Upper lobe of left lung (tissue), 6 donors: ENCODE data around the gene LHFPL2. TPM values are rescaled to one million over a fixed set of nuclear protein-coding genes. Genes with fewer than 3 reads are reported as not detected.

Source experiments
- ATAC-seq, 2 donors: fragments of 200-7000 bp; cut with Tn5 transposase; one replicate each; pipeline ENCODE4 v1.9.1; 2022; ENCODE audit warnings: mild to moderate bottlenecking in 2 of 2, moderate library complexity in 2 of 2; ENCODE audit not compliant: low FRiP score in 2 of 2
- DNase-seq, 2 donors: peaks; one replicate each; pipeline ENCODE4 v3.0.0-alpha.2; 2019 to 2020
- H3K27ac ChIP-seq, 4 donors: fragments of 200-600 bp; sonication (generic); one replicate each; pipeline ENCODE4 v1.5.1; 2016 to 2019
- H3K27me3 ChIP-seq, 4 donors: fragments of 200-600 bp; sonication (generic); one replicate each; pipeline ENCODE4 v1.5.1; 2017 to 2019
- H3K36me3 ChIP-seq, 4 donors: fragments of 200-600 bp; sonication (generic); one replicate each; pipeline ENCODE4 v1.5.1; 2016 to 2019
- H3K4me1 ChIP-seq, 4 donors: fragments of 200-600 bp; sonication (generic); one replicate each; pipeline ENCODE4 v1.5.1; 2018 to 2019
- H3K4me3 ChIP-seq, 4 donors: fragments of 200-600 bp; sonication (generic); one replicate each; pipeline ENCODE4 v1.5.1; 2017 to 2019; ENCODE audit warnings: mild to moderate bottlenecking in 2 of 4, moderate library complexity in 1 of 4
- H3K9me3 ChIP-seq, 4 donors: fragments of 200-600 bp; sonication (generic); one replicate each; pipeline ENCODE4 v1.5.1; 2018 to 2019
- CTCF ChIP-seq, 6 experiments: fragments of 450-650 bp in 4 of 6; fragments of 200-600 bp in 2 of 6; sonication (generic) in 2 of 6; IDR thresholded peaks; one replicate each; pipeline ENCODE4 v1.5.1; 2016 to 2019; ENCODE audit warnings: antibody characterized with exemption in 6 of 6
- EP300 ChIP-seq, 4 donors: sonication (generic); formaldehyde crosslinking; IDR thresholded peaks; one replicate each; pipeline ENCODE4 v1.5.1; 2017; ENCODE audit warnings: antibody characterized with exemption in 4 of 4, control low read depth in 2 of 4
- POLR2A ChIP-seq, 4 donors: fragments of 450-650 bp; IDR thresholded peaks; one replicate each; pipeline ENCODE4 v1.5.1; 2016 to 2017; ENCODE audit warnings: antibody characterized with exemption in 4 of 4, mild to moderate bottlenecking in 2 of 4
- POLR2AphosphoS5 ChIP-seq, 2 donors: sonication (generic); formaldehyde crosslinking; IDR thresholded peaks; one replicate each; pipeline ENCODE4 v1.5.1; 2017; ENCODE audit warnings: antibody characterized with exemption in 2 of 2
- WGBS, 2 donors: methylation state at CpG; one replicate each; pipeline ENCODE4 v1.1.5; 2017 to 2018; 5-methylcytosine and 5-hydroxymethylcytosine counted together
- total RNA-seq, 6 donors: library from RNA; depleted of rRNA in 4 of 6; stranded (reverse); fragments of >200 nt in 4 of 6; gene quantifications; one replicate each; pipeline versions ENCODE4 v1.1.0 to v1.2.1, GENCODE V29; 2016 to 2021
- donor health status: DM: no; HTN: no; CAD: no; lungs with moderate emphysema.
- donor health status: DM: no; HTN: yes; CAD: no; lungs with severe emphysema.

The LHFPL2 gene
- total RNA-seq, 6 donors from 2014 or later, result 17.3 to 69.5 (median 32.9) TPM

- TF ChIP-seq POLR2A (IDR thresholded peaks at IDR 0.05), result no peak
- no peak for TF ChIP-seq CTCF (IDR thresholded peaks at IDR 0.05)
- TF ChIP-seq EP300 (IDR thresholded peaks at IDR 0.05), result no peak
- TF ChIP-seq POLR2AphosphoS5 (IDR thresholded peaks at IDR 0.05), result no peak
- ATAC-seq (peak in 1 of 2 donors; percentile 71), DNase-seq (peak in 1 of 2 donors; percentile 23)
- WGBS, 2 donors, result 68 to 73% methylated on average over 3 of the region's 3 CpGs
- no peaks in the 10 kb centered on the region for H3K9me3 ChIP-seq
- H3K4me3 ChIP-seq, result no peak overlapping the region
- H3K4me1 ChIP-seq, result peaks cover 12 to 14% (median 13%) of the 10 kb centered on the region in 4 donors
- H3K27me3 ChIP-seq, result no peaks in the 10 kb centered on the region
- no peaks in the 10 kb centered on the region for H3K36me3 ChIP-seq
- H3K27ac ChIP-seq, result peak overlapping the region in 1 of 4 donors; percentile 19
These were observed 60.7 kb downstream of the LHFPL2 start for GRCh38 chr5:78587775-78588291.

GRCh38 chr5:78587081-78587774, 61.3 kb downstream of the LHFPL2 start:
- WGBS, 2 donors, result 83 to 85% methylated on average over 4 of the region's 4 CpGs
- Histone ChIP-seq H3K9me3 (no peaks in the 10 kb centered on the region), H3K4me3 (no peak overlapping the region), H3K27me3 (no peaks in the 10 kb centered on the region), H3K4me1 (peaks cover 11 to 14% (median 13%) of the 10 kb centered on the region in 4 donors), H3K36me3 (no peaks in the 10 kb centered on the region), H3K27ac (peak overlapping the region in 1 of 4 donors; percentile 19)
- ATAC-seq, result peak in 1 of 2 donors; percentile 6
- DNase-seq, result no peak
- TF ChIP-seq POLR2AphosphoS5 (IDR thresholded peaks at IDR 0.05) (no peak), POLR2A (IDR thresholded peaks at IDR 0.05) (no peak), EP300 (IDR thresholded peaks at IDR 0.05) (no peak), CTCF (IDR thresholded peaks at IDR 0.05) (no peak)

GRCh38 chr5:78586251-78586650, 62.3 kb downstream of the LHFPL2 start:
- 66 to 76% methylated on average over 6 of the region's 6 CpGs for WGBS, 2 donors
- TF ChIP-seq POLR2AphosphoS5 (IDR thresholded peaks at IDR 0.05) (no peak), POLR2A (IDR thresholded peaks at IDR 0.05) (no peak), CTCF (IDR thresholded peaks at IDR 0.05) (no peak), EP300 (IDR thresholded peaks at IDR 0.05) (no peak)
- H3K9me3 ChIP-seq, result no peaks in the 10 kb centered on the region
- H3K27ac ChIP-seq, result no peak overlapping the region
- no peaks in the 10 kb centered on the region for H3K27me3 ChIP-seq
- H3K4me1 ChIP-seq, result peaks cover 1 to 13% (median 6%) of the 10 kb centered on the region in 4 donors
- peak; percentile 49 to 84 for ATAC-seq
- no peaks in the 10 kb centered on the region for H3K36me3 ChIP-seq
- peak in 1 of 2 donors; percentile 61 for DNase-seq
- H3K4me3 ChIP-seq, result no peak overlapping the region

GRCh38 chr5:78578015-78578414, 70.6 kb downstream of the LHFPL2 start:
- ATAC-seq (no peak), DNase-seq (no peak)
- H3K9me3 ChIP-seq, result no peaks in the 10 kb centered on the region
- no peak overlapping the region for H3K4me3 ChIP-seq
- H3K27me3 ChIP-seq, result no peaks in the 10 kb centered on the region
- H3K36me3 ChIP-seq, result no peaks in the 10 kb centered on the region
- H3K27ac ChIP-seq, result peak overlapping the region in 1 of 4 donors; percentile 11
- TF ChIP-seq EP300 (IDR thresholded peaks at IDR 0.05), result no peak
- no peak for TF ChIP-seq CTCF (IDR thresholded peaks at IDR 0.05)
- no peak for TF ChIP-seq POLR2AphosphoS5 (IDR thresholded peaks at IDR 0.05)
- TF ChIP-seq POLR2A (IDR thresholded peaks at IDR 0.05), result no peak
- H3K4me1 ChIP-seq, result peaks cover 2 to 7% (median 4%) of the 10 kb centered on the region in 4 donors
